SK-N-SH (cell line): Measurements from ENCODE around the gene FYCO1. TPM values are rescaled to one million over a fixed set of nuclear protein-coding genes. Genes with fewer than 3 reads are reported as not detected.

Experiments used
- CTCF ChIA-PET: fragments of 300-600, 350-600 bp; formaldehyde crosslinking; extraction: SDS; loops from one replicate; lab custom pipeline; 2021; lab: Yijun Ruan, JAX
- POLR2A ChIA-PET: fragments of 350-600 bp; sonication (Branson Sonifier 250); formaldehyde crosslinking; extraction: SDS; loops from one replicate; lab custom pipeline; 2020; ENCODE audit warnings: antibody characterized with exemption, inconsistent platforms; lab: Yijun Ruan, JAX
- DNase-seq: peaks from one replicate; pipeline ENCODE4 v3.0.0; 2012
- H2AFZ ChIP-seq: fragments of 200-600 bp; sonication (generic); 2 replicates; pipeline ENCODE4 v1.8.1; 2016; ENCODE audit warnings: antibody characterized with exemption, mild to moderate bottlenecking, low read depth
- H3F3A ChIP-seq: fragments of 200-600 bp; sonication (generic); replicated peaks from 2 replicates; pipeline ENCODE3; 2016; ENCODE audit warnings: antibody characterized with exemption, mild to moderate bottlenecking; ENCODE audit not compliant: insufficient read depth
- H3K27ac ChIP-seq, 2 experiments: fragments of 200-500 bp in 1 of 2; fragments of 200-600 bp in 1 of 2; sonication (Bioruptor generic) in 1 of 2; sonication (generic), shearing (Covaris generic) in 1 of 2; 2 replicates each; pipeline versions ENCODE4 v1.5.1 to v1.6.1; 2014 to 2016; ENCODE audit warnings: low read depth in 2 of 2, inconsistent platforms in 1 of 2, low read length in 1 of 2, mild to moderate bottlenecking in 1 of 2, mixed read lengths in 1 of 2
- H3K27me3 ChIP-seq: fragments of 200-600 bp; sonication (generic), shearing (Covaris generic); 2 replicates; pipeline ENCODE4 v1.6.1; 2016; ENCODE audit warnings: mixed run types; ENCODE audit not compliant: insufficient read depth
- H3K36me3 ChIP-seq, 2 experiments: fragments of 200-500 bp in 1 of 2; fragments of 200-600 bp in 1 of 2; sonication (Bioruptor generic) in 1 of 2; sonication (generic) in 1 of 2; replicated peaks in 1 of 2; 2 replicates each; pipeline versions ENCODE3 to v1.5.1; 2014 to 2016; ENCODE audit warnings: low read length in 1 of 2, mild to moderate bottlenecking in 1 of 2; ENCODE audit not compliant: insufficient read depth in 2 of 2, control insufficient read depth in 1 of 2
- H3K4me1 ChIP-seq, 2 experiments: fragments of 200-500 bp in 1 of 2; fragments of 200-600 bp in 1 of 2; sonication (Bioruptor generic) in 1 of 2; sonication (generic), shearing (Covaris generic) in 1 of 2; 2 replicates each; pipeline versions ENCODE4 v1.5.1 to v1.6.1; 2014 to 2016; ENCODE audit warnings: low read depth in 1 of 2, low read length in 1 of 2, mixed run types in 1 of 2; ENCODE audit not compliant: insufficient read depth in 2 of 2, control insufficient read depth in 1 of 2
- H3K4me2 ChIP-seq: fragments of 200-600 bp; sonication (generic), shearing (Covaris generic); 2 replicates; pipeline ENCODE4 v1.6.1; 2017; ENCODE audit warnings: mixed run types
- H3K4me3 ChIP-seq, 2 experiments: fragments of 200-500 bp in 1 of 2; fragments of 200-600 bp in 1 of 2; sonication (Bioruptor generic) in 1 of 2; sonication (generic), shearing (Covaris generic) in 1 of 2; 2 replicates each; pipeline versions ENCODE4 v1.5.1 to v1.8.1; 2014 to 2016; ENCODE audit warnings: low read depth in 2 of 2, inconsistent platforms in 1 of 2, low read length in 1 of 2, mild to moderate bottlenecking in 1 of 2, mixed read lengths in 1 of 2, moderate library complexity in 1 of 2
- H3K79me2 ChIP-seq: fragments of 200-600 bp; sonication (generic); 2 replicates; pipeline ENCODE4 v1.8.1; 2017; ENCODE audit warnings: mild to moderate bottlenecking; ENCODE audit not compliant: insufficient read depth
- H3K9ac ChIP-seq: fragments of 200-600 bp; sonication (generic); 2 replicates; pipeline ENCODE4 v1.6.1; 2017; ENCODE audit warnings: mixed run types
- H3K9me2 ChIP-seq: fragments of 200-600 bp; sonication (generic); 2 replicates; pipeline ENCODE4 v1.6.1; 2017; ENCODE audit warnings: mixed run types
- H3K9me3 ChIP-seq: fragments of 200-600 bp; sonication (generic); 2 replicates; pipeline ENCODE4 v1.6.1; 2017; ENCODE audit warnings: mixed run types, mild to moderate bottlenecking, moderate library complexity
- H4K20me1 ChIP-seq: fragments of 200-600 bp; sonication (generic); 2 replicates; pipeline ENCODE4 v1.6.1; 2017; ENCODE audit warnings: mild to moderate bottlenecking, mixed run types; ENCODE audit not compliant: insufficient read depth
- EP300 ChIP-seq, 2 experiments: IDR thresholded peaks; 2 replicates each; pipeline versions ENCODE4 v1.4.0 to v1.6.1; 2012; ENCODE audit warnings: borderline replicate concordance in 1 of 2, low read depth in 1 of 2, low read length in 1 of 2
- EZH2phosphoT487 ChIP-seq: fragments of 200-600 bp; sonication (generic); IDR thresholded peaks from 2 replicates; pipeline ENCODE4 v1.6.1; 2017; ENCODE audit warnings: low read depth, mixed run types, mild to moderate bottlenecking, antibody characterized with exemption, moderate library complexity, borderline replicate concordance
- FOXJ3 ChIP-seq: sonication (generic); formaldehyde crosslinking; IDR thresholded peaks from 2 replicates; pipeline ENCODE4 v1.5.1; 2020; ENCODE audit warnings: mild to moderate bottlenecking, missing genetic modification reagents
- JUND ChIP-seq: IDR thresholded peaks from 2 replicates; pipeline ENCODE4 v1.4.0; 2012
- MEF2A ChIP-seq: IDR thresholded peaks from 2 replicates; pipeline ENCODE4 v1.4.0; 2012; ENCODE audit warnings: low read depth, borderline replicate concordance
- NFIC ChIP-seq: IDR thresholded peaks from 2 replicates; pipeline ENCODE4 v1.4.0; 2012; ENCODE audit warnings: borderline replicate concordance
- RAD21 ChIP-seq: IDR thresholded peaks from 2 replicates; pipeline ENCODE4 v1.6.1; 2012; ENCODE audit warnings: mild to moderate bottlenecking, low read length
- RCOR1 ChIP-seq: fragments of 150-350 bp; IDR thresholded peaks from 2 replicates; pipeline ENCODE4 v1.6.1; 2017; ENCODE audit warnings: antibody characterized with exemption, low read length
- RFX5 ChIP-seq: IDR thresholded peaks from 2 replicates; pipeline ENCODE4 v1.6.1; 2012; ENCODE audit warnings: mild to moderate bottlenecking, improper control_type of control experiment, low read length
- RXRA ChIP-seq: IDR thresholded peaks from 2 replicates; pipeline ENCODE4 v1.4.0; 2012; ENCODE audit warnings: low read depth, mild to moderate bottlenecking, borderline replicate concordance
- SMC3 ChIP-seq: IDR thresholded peaks from 2 replicates; pipeline ENCODE4 v1.6.1; 2012; ENCODE audit warnings: low read depth, low read length, improper control_type of control experiment
- TCF12 ChIP-seq: IDR thresholded peaks from 2 replicates; pipeline ENCODE4 v1.4.0; 2012
- TEAD4 ChIP-seq: IDR thresholded peaks from 2 replicates; pipeline ENCODE4 v1.4.0; 2012; ENCODE audit warnings: mild to moderate bottlenecking, borderline replicate concordance; ENCODE audit not compliant: insufficient read depth
- YY1 ChIP-seq: IDR thresholded peaks from 2 replicates; pipeline ENCODE4 v1.4.0; 2012; ENCODE audit warnings: low read depth, mild to moderate bottlenecking
- WGBS: methylation state at CpG from one replicate; pipeline ENCODE4 v1.1.6; 2017; ENCODE audit warnings: low lambda C conversion rate; 5-methylcytosine and 5-hydroxymethylcytosine counted together
- polyA plus RNA-seq, 3 experiments: library from polyadenylated mRNA; depleted of rRNA; stranded (reverse); fragments of >200 nt; gene quantifications; 2 replicates each; pipeline ENCODE4 v1.2.3, GENCODE V29; 2012
- TF ChIP-seq, protein P1 (sequence below): IDR thresholded peaks from 2 replicates; pipeline ENCODE4 v1.4.0; 2012; ENCODE audit warnings: low read depth
- TF ChIP-seq, protein P2 (sequence below): IDR thresholded peaks from 2 replicates; pipeline ENCODE4; 2012
- TF ChIP-seq, protein P3 (sequence below): fragments of 150-350 bp; IDR thresholded peaks from 2 replicates; pipeline ENCODE4 v1.6.1; 2017; ENCODE audit warnings: antibody characterized with exemption, low read length, low read depth, borderline replicate concordance
- TF ChIP-seq, protein P4 (sequence below): fragments of 200-600 bp; sonication (generic); IDR thresholded peaks from 2 replicates; pipeline ENCODE4 v1.6.1; 2017; ENCODE audit warnings: antibody characterized with exemption, mild to moderate bottlenecking, moderate library complexity
- TF ChIP-seq, protein P5 (sequence below): fragments of 150-350 bp; IDR thresholded peaks from 2 replicates; pipeline ENCODE4 v1.6.1; 2016; ENCODE audit warnings: mild to moderate bottlenecking, low read depth, low read length
- TF ChIP-seq, protein P6 (sequence below): IDR thresholded peaks from 2 replicates; pipeline ENCODE4 v1.4.0; 2012; ENCODE audit warnings: low read depth, borderline replicate concordance

FYCO1 gene
- polyA plus RNA-seq, 1 of the 3 experiments (the other 2 are of a cell fraction), result 5.5 TPM

DNA sequence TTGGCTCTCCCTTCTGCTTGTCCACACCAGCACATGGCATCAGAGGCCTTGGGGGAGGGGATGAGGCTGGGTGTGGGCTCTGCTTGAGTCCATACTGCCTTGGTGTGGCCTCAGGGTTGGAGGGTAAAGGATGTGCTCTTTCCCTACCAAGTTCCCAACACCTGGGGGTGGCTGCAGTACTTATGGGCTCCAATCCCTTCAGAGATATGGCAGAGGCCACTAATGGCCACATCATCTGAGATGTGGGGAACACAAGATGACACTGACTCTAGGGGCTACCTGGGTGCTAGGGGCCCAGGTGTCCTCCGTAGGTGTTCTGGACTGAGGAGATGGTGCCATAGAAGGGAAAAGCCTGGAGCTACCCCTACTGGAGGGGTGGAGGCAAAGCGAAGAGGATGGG, 45.5 kb downstream of the FYCO1 start:
- Histone ChIP-seq H3F3A (no peaks in the 10 kb centered on the region), H3K4me1 (no peaks in the 10 kb centered on the region), H3K36me3 (peaks cover 7 to 83% of the 10 kb centered on the region in 2 experiments), H3K4me3 (no peak overlapping the region), H3K27me3 (no peaks in the 10 kb centered on the region), H3K9ac (no peak overlapping the region), H3K79me2 (no peaks in the 10 kb centered on the region), H3K9me3 (no peaks in the 10 kb centered on the region), H3K9me2 (no peaks in the 10 kb centered on the region), H3K27ac (no peak overlapping the region), H2AFZ (no peak overlapping the region), H3K4me2 (no peak overlapping the region), H4K20me1 (no peaks in the 10 kb centered on the region)
- ChIA-PET CTCF (interaction anchor here (0.6 to 3.6 kb wide), 4 partner anchors 10 to 741 kb away, joined by 3 to 27 read pairs (median 10); no protein-coding TSS in a partner anchor), POLR2A (no interaction called here)
- WGBS, result 100% methylated on average over 1 of the region's 2 CpGs
- no peak for DNase-seq
- TF ChIP-seq SMC3 (no peak), RFX5 (no peak), TCF12 (no peak), FOXJ3 (CRISPR knock-in tag) (no peak), NFIC (no peak), YY1 (no peak), RCOR1 (no peak), JUND (no peak), TEAD4 (no peak), RAD21 (no peak), RXRA (no peak), EP300 (IDR thresholded peaks at IDR 0.05; ENCODE audit: borderline replicate concordance in 1 of 2, low read depth in 1 of 2, low read length in 1 of 2) (no peak), EZH2phosphoT487 (no peak), MEF2A (no peak)
- TF ChIP-seq, protein P1, sequence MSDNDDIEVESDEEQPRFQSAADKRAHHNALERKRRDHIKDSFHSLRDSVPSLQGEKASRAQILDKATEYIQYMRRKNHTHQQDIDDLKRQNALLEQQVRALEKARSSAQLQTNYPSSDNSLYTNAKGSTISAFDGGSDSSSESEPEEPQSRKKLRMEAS, result no peak
- TF ChIP-seq, protein P2, sequence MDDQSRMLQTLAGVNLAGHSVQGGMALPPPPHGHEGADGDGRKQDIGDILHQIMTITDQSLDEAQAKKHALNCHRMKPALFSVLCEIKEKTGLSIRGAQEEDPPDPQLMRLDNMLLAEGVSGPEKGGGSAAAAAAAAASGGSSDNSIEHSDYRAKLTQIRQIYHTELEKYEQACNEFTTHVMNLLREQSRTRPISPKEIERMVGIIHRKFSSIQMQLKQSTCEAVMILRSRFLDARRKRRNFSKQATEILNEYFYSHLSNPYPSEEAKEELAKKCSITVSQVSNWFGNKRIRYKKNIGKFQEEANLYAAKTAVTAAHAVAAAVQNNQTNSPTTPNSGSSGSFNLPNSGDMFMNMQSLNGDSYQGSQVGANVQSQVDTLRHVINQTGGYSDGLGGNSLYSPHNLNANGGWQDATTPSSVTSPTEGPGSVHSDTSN, result no peak
- TF ChIP-seq, protein P3, sequence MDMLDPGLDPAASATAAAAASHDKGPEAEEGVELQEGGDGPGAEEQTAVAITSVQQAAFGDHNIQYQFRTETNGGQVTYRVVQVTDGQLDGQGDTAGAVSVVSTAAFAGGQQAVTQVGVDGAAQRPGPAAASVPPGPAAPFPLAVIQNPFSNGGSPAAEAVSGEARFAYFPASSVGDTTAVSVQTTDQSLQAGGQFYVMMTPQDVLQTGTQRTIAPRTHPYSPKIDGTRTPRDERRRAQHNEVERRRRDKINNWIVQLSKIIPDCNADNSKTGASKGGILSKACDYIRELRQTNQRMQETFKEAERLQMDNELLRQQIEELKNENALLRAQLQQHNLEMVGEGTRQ, result no peak
- TF ChIP-seq, protein P4, sequence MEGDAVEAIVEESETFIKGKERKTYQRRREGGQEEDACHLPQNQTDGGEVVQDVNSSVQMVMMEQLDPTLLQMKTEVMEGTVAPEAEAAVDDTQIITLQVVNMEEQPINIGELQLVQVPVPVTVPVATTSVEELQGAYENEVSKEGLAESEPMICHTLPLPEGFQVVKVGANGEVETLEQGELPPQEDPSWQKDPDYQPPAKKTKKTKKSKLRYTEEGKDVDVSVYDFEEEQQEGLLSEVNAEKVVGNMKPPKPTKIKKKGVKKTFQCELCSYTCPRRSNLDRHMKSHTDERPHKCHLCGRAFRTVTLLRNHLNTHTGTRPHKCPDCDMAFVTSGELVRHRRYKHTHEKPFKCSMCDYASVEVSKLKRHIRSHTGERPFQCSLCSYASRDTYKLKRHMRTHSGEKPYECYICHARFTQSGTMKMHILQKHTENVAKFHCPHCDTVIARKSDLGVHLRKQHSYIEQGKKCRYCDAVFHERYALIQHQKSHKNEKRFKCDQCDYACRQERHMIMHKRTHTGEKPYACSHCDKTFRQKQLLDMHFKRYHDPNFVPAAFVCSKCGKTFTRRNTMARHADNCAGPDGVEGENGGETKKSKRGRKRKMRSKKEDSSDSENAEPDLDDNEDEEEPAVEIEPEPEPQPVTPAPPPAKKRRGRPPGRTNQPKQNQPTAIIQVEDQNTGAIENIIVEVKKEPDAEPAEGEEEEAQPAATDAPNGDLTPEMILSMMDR, result no peak
- TF ChIP-seq, protein P5, sequence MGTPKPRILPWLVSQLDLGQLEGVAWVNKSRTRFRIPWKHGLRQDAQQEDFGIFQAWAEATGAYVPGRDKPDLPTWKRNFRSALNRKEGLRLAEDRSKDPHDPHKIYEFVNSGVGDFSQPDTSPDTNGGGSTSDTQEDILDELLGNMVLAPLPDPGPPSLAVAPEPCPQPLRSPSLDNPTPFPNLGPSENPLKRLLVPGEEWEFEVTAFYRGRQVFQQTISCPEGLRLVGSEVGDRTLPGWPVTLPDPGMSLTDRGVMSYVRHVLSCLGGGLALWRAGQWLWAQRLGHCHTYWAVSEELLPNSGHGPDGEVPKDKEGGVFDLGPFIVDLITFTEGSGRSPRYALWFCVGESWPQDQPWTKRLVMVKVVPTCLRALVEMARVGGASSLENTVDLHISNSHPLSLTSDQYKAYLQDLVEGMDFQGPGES, result no peak
- TF ChIP-seq, protein P6, sequence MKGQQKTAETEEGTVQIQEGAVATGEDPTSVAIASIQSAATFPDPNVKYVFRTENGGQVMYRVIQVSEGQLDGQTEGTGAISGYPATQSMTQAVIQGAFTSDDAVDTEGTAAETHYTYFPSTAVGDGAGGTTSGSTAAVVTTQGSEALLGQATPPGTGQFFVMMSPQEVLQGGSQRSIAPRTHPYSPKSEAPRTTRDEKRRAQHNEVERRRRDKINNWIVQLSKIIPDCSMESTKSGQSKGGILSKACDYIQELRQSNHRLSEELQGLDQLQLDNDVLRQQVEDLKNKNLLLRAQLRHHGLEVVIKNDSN, result no peak
